HG03097 (cell line): ENCODE results near the gene HELB.

ENCODE experiments used
- ATAC-seq: cut with Tn5 transposase; IDR thresholded peaks from one replicate; pipeline ENCODE4 v1.9.1; 2021; ENCODE audit not compliant: unreplicated experiment, low FRiP score

HELB gene

GRCh38 chr12:66301944-66302826, at the start of gene HELB:
HELB (plus strand) TSS chr12:66302493; CDS start chr12:66302604, 111 bp downstream.
- peak; percentile 89 for ATAC-seq

- ATAC-seq: no peak
These were observed 49.5 kb upstream of the HELB start for GRCh38 chr12:66252771-66253170.

- ATAC-seq: no peak
These were observed 46.6 kb upstream of the HELB start for GRCh38 chr12:66255737-66256136.

- ATAC-seq: no peak
These were observed 44.3 kb upstream of the HELB start for GRCh38 chr12:66258011-66258410.

GRCh38 chr12:66262737-66263136, 39.6 kb upstream of the HELB start:
- no peak for ATAC-seq

GRCh38 chr12:66268562-66268961, 33.7 kb upstream of the HELB start:
- no peak for ATAC-seq

GRCh38 chr12:66269142-66269541, 33.2 kb upstream of the HELB start:
- ATAC-seq: no peak

GRCh38 chr12:66269757-66270383, 32.4 kb upstream of the HELB start:
- no peak for ATAC-seq

GRCh38 chr12:66270613-66271012, 31.7 kb upstream of the HELB start:
- ATAC-seq: no peak

- no peak for ATAC-seq
These were observed 29.6 kb upstream of the HELB start for GRCh38 chr12:66272650-66273049.

GRCh38 chr12:66273147-66273546, 29.1 kb upstream of the HELB start:
- no peak for ATAC-seq

GRCh38 chr12:66275040-66275439, 27.3 kb upstream of the HELB start:
- ATAC-seq: no peak

- no peak for ATAC-seq
These were observed 23.1 kb upstream of the HELB start for GRCh38 chr12:66279123-66279712.

GRCh38 chr12:66280561-66280960, 21.7 kb upstream of the HELB start:
- no peak for ATAC-seq

- no peak for ATAC-seq
These were observed 20.0 kb upstream of the HELB start for GRCh38 chr12:66282244-66282643.

- ATAC-seq: no peak
These were observed 15.0 kb upstream of the HELB start for GRCh38 chr12:66287275-66287674.

GRCh38 chr12:66288121-66288520, 14.2 kb upstream of the HELB start:
- ATAC-seq: no peak

GRCh38 chr12:66289485-66289884, 12.8 kb upstream of the HELB start:
- ATAC-seq: no peak

- no peak for ATAC-seq
These were observed 11.5 kb upstream of the HELB start for GRCh38 chr12:66290716-66291200.

- ATAC-seq: no peak
These were observed 6.1 kb upstream of the HELB start for GRCh38 chr12:66296176-66296683.

GRCh38 chr12:66297080-66297479, 5.2 kb upstream of the HELB start:
- ATAC-seq: no peak
